Activated CD4-positive, alpha-beta T cell treated with anti-CD3 and anti-CD28 coated beads, Interleukin-2, amount 10 ng/mL, durations not matched to agents 7 days and 5 days (primary cell): ENCODE results near the gene PSG7. TPM values are rescaled to one million over a fixed set of nuclear protein-coding genes. Genes with fewer than 3 reads are reported as not detected.
"Not testable (repeated sequence)": the region's sequence is repeated elsewhere in the genome, so short reads cannot be mapped to it uniquely, and the experiment has no call there.

ENCODE experiments used
- CTCF ChIA-PET: fragments of 350-600 bp; sonication (Branson Sonifier 250); formaldehyde crosslinking; loops from one replicate; lab custom pipeline; 2021; ENCODE audit warnings: antibody characterized with exemption; lab: Charles Lee
- POLR2A ChIA-PET: fragments of 350-600 bp; sonication (Branson Sonifier 250); formaldehyde crosslinking; loops from one replicate; lab custom pipeline; 2021; ENCODE audit warnings: antibody characterized with exemption; lab: Charles Lee
- DNase-seq: peaks from one replicate; pipeline ENCODE4 v3.0.0-alpha.2; 2020
- H3K27ac Mint-ChIP-seq: one replicate; pipeline ENCODE4 v1.8.0; 2021; ENCODE audit warnings: mild to moderate bottlenecking, moderate library complexity, mixed read lengths
- H3K27me3 Mint-ChIP-seq: one replicate; pipeline ENCODE4 v1.8.0; 2021; ENCODE audit warnings: mixed read lengths
- H3K36me3 Mint-ChIP-seq: one replicate; pipeline ENCODE4 v1.8.0; 2021; ENCODE audit warnings: low read depth, mixed read lengths
- H3K4me1 Mint-ChIP-seq: one replicate; pipeline ENCODE4 v1.8.0; 2021; ENCODE audit warnings: mixed read lengths
- H3K4me3 Mint-ChIP-seq: one replicate; pipeline ENCODE4 v1.8.0; 2021; ENCODE audit warnings: mild to moderate bottlenecking, moderate library complexity, mixed read lengths
- H3K9me3 Mint-ChIP-seq: one replicate; pipeline ENCODE4 v1.8.0; 2021; ENCODE audit warnings: mixed read lengths
- total RNA-seq, 2 experiments: library from RNA; stranded (reverse); gene quantifications; one replicate each; pipeline ENCODE4 v1.2.3, GENCODE V29; 2021

The PSG7 gene
- not detected for total RNA-seq

DNA sequence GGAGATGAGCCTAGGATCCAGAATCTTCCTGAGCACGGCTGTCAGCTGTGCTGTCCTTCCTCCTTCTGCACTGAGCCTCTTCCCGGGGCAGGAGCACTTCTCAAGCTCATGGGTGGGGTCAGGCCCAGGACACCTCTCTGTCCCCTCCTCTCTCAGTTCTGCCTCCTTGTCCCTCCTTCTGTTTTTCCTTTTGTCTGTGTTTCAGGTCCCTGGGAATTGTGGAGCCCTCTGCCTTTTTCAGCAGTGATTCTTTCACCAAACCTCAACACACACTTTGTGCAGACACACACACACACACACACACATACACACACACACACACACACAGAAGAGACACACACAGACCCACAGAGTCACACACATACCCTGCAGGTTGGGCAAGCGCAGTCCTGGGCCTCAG lies at the start of gene PSG7:
Gene PSG7 (minus strand): TSS at position 101 of the 400 bp plus-strand sequence. CDS start 131 bp downstream, outside the sequence.
- H3K9me3 Mint-ChIP-seq, H3K27me3 Mint-ChIP-seq, POLR2A ChIA-PET, H3K36me3 Mint-ChIP-seq, H3K4me1 Mint-ChIP-seq, H3K4me3 Mint-ChIP-seq, H3K27ac Mint-ChIP-seq, DNase-seq, CTCF ChIA-PET: not testable (repeated sequence)

DNA sequence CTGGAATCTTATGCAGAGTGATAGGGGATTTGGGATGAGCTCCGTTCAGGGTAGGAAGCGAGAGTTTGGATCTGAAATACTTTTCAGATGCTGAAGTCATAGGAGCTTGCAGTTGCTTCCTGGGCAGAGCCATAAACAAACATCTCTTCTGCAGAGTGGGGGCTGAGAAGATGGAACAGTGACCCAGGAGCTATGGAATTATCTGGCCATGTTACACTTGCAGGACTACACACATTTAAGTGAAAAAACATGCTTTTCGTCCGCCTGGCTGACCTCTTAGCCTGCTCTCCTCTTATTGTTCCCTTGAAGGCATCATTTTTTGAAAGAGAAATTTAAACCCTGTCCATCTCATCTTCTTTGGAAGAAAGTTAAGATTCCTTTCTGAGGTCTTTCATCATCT lies 48.6 kb upstream of the PSG7 start:
- CTCF ChIA-PET: no interaction called here
- H3K9me3 Mint-ChIP-seq: no peaks in the 10 kb centered on the region
- no peaks in the 10 kb centered on the region for H3K27me3 Mint-ChIP-seq
- no peaks in the 10 kb centered on the region for H3K4me1 Mint-ChIP-seq
- no peak overlapping the region for H3K4me3 Mint-ChIP-seq
- H3K36me3 Mint-ChIP-seq: no peaks in the 10 kb centered on the region
- no peak overlapping the region for H3K27ac Mint-ChIP-seq
- no peak for DNase-seq
- POLR2A ChIA-PET: no interaction called here

DNA sequence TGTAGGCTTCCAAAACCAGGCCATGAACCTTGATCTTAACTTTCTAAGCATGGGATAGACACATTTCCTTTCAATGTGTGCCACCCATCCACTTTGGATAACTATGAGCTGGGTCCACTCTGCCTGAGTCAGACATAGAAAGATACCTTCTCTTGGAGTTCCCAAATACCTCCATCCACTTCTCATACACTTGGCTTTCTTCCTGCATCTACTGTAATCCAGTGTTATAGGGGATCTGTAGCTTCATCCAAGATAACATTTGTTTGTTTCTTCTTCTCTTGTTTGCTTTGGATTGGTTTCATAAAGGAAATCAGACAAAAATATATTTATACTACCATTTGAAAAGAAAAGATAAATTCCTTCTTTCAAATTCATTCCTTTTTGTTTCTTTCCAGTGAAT lies 45.1 kb upstream of the PSG7 start:
- H3K9me3 Mint-ChIP-seq, H3K4me3 Mint-ChIP-seq, H3K36me3 Mint-ChIP-seq, H3K27me3 Mint-ChIP-seq, H3K4me1 Mint-ChIP-seq, DNase-seq, H3K27ac Mint-ChIP-seq, CTCF ChIA-PET, POLR2A ChIA-PET: not testable (repeated sequence)

GRCh38 chr19:42971451-42971850 lies 34.4 kb upstream of the PSG7 start:
- H3K9me3 Mint-ChIP-seq, POLR2A ChIA-PET, H3K36me3 Mint-ChIP-seq, H3K4me1 Mint-ChIP-seq, H3K27me3 Mint-ChIP-seq, CTCF ChIA-PET, DNase-seq, H3K4me3 Mint-ChIP-seq, H3K27ac Mint-ChIP-seq: not testable (repeated sequence)

DNA sequence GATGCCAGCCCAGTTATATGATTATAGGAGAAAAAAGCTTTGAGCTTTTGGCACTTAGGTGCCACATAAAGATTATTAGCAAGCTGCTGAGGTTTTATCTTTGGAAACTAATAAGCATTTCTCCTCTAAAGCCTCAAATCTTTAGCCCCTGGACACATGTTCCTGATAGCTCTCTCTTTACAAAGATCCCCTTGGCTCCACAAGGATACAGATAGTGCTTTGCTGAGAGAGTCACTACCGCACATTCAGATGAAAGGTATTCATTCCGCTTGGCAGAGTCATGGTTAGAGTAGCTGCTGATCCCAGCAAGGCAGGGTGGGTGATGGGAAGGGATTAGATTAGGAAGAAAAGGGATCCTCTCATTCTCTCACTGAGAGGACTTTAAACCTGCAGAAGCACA lies 28.2 kb upstream of the PSG7 start:
- no peaks in the 10 kb centered on the region for H3K36me3 Mint-ChIP-seq
- no peaks in the 10 kb centered on the region for H3K27me3 Mint-ChIP-seq
- no peak for DNase-seq
- CTCF ChIA-PET: no interaction called here
- no peaks in the 10 kb centered on the region for H3K9me3 Mint-ChIP-seq
- H3K27ac Mint-ChIP-seq: no peak overlapping the region
- POLR2A ChIA-PET: no interaction called here
- H3K4me1 Mint-ChIP-seq: no peaks in the 10 kb centered on the region
- H3K4me3 Mint-ChIP-seq: no peak overlapping the region

DNA sequence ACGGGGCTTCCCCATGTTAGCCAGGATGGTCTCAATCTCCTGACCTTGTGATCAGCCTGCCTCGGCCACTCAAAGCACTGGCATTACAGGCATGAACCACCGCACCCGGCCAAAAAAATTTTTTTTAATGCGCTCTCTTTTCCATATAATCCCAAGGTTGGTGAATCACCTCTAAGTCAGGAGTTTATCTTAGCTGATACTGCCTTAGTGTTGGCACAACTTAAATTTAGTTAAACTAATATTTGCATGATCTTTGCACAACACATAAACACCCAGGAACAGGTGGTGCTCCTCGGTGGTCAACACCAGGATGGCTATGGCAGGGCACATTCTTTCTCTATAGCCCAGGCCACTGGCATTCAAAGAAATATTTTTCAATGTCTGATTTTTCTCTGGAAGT lies 24.1 kb upstream of the PSG7 start:
- Mint-ChIP-seq H3K36me3 (no peaks in the 10 kb centered on the region), H3K27me3 (no peaks in the 10 kb centered on the region), H3K4me1 (no peaks in the 10 kb centered on the region), H3K9me3 (no peaks in the 10 kb centered on the region), H3K4me3 (no peak overlapping the region), H3K27ac (no peak overlapping the region)
- no peak for DNase-seq
- ChIA-PET POLR2A (no interaction called here), CTCF (no interaction called here)

GRCh38 chr19:42952126-42952525 lies 15.1 kb upstream of the PSG7 start:
- POLR2A ChIA-PET, H3K36me3 Mint-ChIP-seq, H3K4me3 Mint-ChIP-seq, H3K4me1 Mint-ChIP-seq, H3K27ac Mint-ChIP-seq, H3K9me3 Mint-ChIP-seq, DNase-seq, H3K27me3 Mint-ChIP-seq, CTCF ChIA-PET: not testable (repeated sequence)

DNA sequence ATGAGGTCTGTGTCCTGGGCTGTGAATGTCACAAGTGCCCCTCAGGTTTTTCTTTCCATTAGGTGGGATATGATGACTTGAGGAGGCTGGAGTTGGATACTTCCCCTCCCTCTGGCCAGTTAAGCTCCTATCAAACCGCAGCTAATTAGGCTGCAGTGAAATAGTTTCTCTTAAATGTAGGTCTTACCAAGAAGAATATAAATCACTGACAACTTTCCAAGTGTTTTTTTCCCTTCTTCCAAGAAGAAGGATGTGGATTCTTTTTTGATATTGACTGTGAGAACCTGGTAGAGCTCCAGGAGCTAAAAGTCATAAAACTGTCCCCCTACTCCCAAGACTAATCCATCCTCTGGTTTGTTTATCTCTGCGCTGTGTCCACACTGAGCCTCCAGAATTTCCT lies 14.5 kb upstream of the PSG7 start:
- H3K27me3 Mint-ChIP-seq, H3K4me1 Mint-ChIP-seq, H3K9me3 Mint-ChIP-seq, CTCF ChIA-PET, H3K36me3 Mint-ChIP-seq, POLR2A ChIA-PET, H3K27ac Mint-ChIP-seq, H3K4me3 Mint-ChIP-seq, DNase-seq: not testable (repeated sequence)

- Mint-ChIP-seq H3K9me3 (no peaks in the 10 kb centered on the region), H3K27me3 (peaks cover 8% of the 10 kb centered on the region), H3K27ac (no peak overlapping the region), H3K4me1 (no peaks in the 10 kb centered on the region), H3K4me3 (no peak overlapping the region), H3K36me3 (no peaks in the 10 kb centered on the region)
- ChIA-PET CTCF (no interaction called here), POLR2A (no interaction called here)
- no peak for DNase-seq
These were observed 5.3 kb upstream of the PSG7 start for GRCh38 chr19:42942187-42942789.

GRCh38 chr19:42934726-42935125 lies 2.3 kb downstream of the PSG7 start:
- H3K27me3 Mint-ChIP-seq, H3K4me1 Mint-ChIP-seq, CTCF ChIA-PET, H3K36me3 Mint-ChIP-seq, H3K27ac Mint-ChIP-seq, H3K4me3 Mint-ChIP-seq, H3K9me3 Mint-ChIP-seq, DNase-seq, POLR2A ChIA-PET: not testable (repeated sequence)

DNA sequence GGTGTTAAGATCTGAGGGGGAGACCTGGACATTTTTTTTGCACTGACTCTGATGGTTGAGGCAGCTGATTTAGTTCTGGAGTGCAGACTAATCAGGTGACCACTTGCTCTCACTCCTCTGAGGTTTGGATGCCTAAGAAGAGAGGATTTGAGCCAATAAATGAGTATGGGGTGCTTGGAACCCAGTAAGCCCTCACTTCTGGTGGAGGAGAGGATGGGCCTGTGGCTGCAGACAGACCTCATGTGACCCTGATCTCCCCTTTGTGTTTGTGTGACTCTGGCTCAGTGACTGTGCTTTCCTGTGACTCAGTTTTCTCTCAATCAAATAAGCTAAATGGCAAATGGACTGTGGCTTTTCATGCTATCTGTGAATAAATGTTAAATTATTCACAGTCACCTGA lies 2.8 kb downstream of the PSG7 start:
- CTCF ChIA-PET, H3K4me3 Mint-ChIP-seq, H3K36me3 Mint-ChIP-seq, H3K4me1 Mint-ChIP-seq, POLR2A ChIA-PET, H3K27me3 Mint-ChIP-seq, DNase-seq, H3K27ac Mint-ChIP-seq, H3K9me3 Mint-ChIP-seq: not testable (repeated sequence)

GRCh38 chr19:42933412-42933811 lies 3.6 kb downstream of the PSG7 start:
- H3K9me3 Mint-ChIP-seq, H3K27me3 Mint-ChIP-seq, H3K27ac Mint-ChIP-seq, H3K4me1 Mint-ChIP-seq, H3K4me3 Mint-ChIP-seq, CTCF ChIA-PET, H3K36me3 Mint-ChIP-seq, POLR2A ChIA-PET, DNase-seq: not testable (repeated sequence)

DNA sequence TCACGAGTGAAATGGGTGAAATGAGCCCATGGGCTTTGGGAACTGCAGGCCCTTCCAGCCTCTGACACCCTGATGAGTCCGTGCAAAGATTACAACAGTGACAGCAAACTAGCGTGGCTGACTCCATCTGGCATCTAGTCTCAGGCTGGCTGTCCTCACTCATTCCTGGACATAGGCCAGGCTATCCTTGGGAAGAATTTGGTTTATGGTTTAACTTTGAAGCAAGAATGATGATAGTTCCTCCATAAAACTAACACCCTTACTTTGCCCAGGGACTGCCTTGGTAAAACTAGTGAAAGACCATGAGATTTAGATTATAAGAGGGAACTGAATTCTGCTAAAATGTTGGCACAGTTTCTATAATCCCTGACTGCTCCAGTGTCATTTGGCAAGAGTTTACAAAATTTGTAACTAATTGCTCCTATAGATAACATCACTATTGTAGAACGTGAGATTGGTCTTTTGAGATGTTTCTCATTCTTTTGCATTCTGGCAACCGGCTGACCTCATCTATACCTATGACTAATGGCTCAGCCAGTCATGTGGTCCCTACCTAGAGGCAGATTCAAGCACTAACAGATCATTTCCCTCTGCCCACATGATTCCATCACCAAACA lies 4.4 kb downstream of the PSG7 start:
- H3K4me3 Mint-ChIP-seq, DNase-seq, H3K27me3 Mint-ChIP-seq, H3K9me3 Mint-ChIP-seq, POLR2A ChIA-PET, H3K27ac Mint-ChIP-seq, H3K4me1 Mint-ChIP-seq, CTCF ChIA-PET, H3K36me3 Mint-ChIP-seq: not testable (repeated sequence)

DNA sequence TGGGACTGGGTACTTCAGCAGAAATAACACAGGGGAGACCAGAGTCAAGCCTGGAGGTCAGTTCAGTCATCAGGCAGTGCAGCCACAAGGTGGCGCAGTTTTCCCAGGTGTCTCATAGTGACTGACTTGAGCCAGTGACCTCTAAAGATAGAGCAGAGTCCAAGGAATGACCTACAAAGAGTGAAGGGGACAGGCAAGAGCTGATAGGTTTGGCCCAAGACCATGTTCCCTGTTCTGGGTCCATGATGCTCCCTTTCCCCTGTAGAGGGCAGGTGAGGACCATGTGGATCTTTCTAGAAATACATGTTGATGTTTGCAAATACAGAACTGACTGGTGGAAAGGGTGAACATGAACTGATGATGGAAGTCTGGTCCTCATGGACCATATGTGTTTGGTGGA lies 6.8 kb downstream of the PSG7 start:
- CTCF ChIA-PET, H3K9me3 Mint-ChIP-seq, H3K4me3 Mint-ChIP-seq, H3K4me1 Mint-ChIP-seq, H3K27me3 Mint-ChIP-seq, H3K36me3 Mint-ChIP-seq, H3K27ac Mint-ChIP-seq, POLR2A ChIA-PET: not testable (repeated sequence)
- DNase-seq: peak; percentile 35
